HAP-1 (cell line): ENCODE results near the gene RPE65.

Experiments
- DNase-seq, 2 experiments: peaks; one replicate each; pipeline ENCODE4 v3.0.0-alpha.2; 2016 to 2020; ENCODE audit warnings: low spot score in 2 of 2
- H3K27me3 ChIP-seq: fragments of 250-450 bp; sonication (Bioruptor Pico); 2 replicates; pipeline ENCODE4 v1.5.1; 2020; ENCODE audit warnings: low read depth, mild to moderate bottlenecking, moderate library complexity
- H3K36me3 ChIP-seq: fragments of 250-450 bp; sonication (Bioruptor Pico); replicated peaks from 2 replicates; pipeline ENCODE4 v1.5.1; 2020; ENCODE audit warnings: mild to moderate bottlenecking
- H3K4me1 ChIP-seq: fragments of 250-450 bp; sonication (Bioruptor Pico); 2 replicates; pipeline ENCODE4 v1.5.1; 2020; ENCODE audit warnings: mild to moderate bottlenecking
- H3K4me3 ChIP-seq: fragments of 250-450 bp; sonication (Bioruptor Pico); 2 replicates; pipeline ENCODE4 v1.5.1; 2020; ENCODE audit warnings: mild to moderate bottlenecking, moderate library complexity
- H3K9me3 ChIP-seq: fragments of 250-450 bp; sonication (Bioruptor Pico); 2 replicates; pipeline ENCODE4 v1.5.1; 2020; ENCODE audit warnings: mild to moderate bottlenecking, moderate library complexity
- in situ Hi-C: fragments of 300-500 bp; cut with MboI; formaldehyde crosslinking; loops from 3 replicates; pipeline ENCODE4 v1.14.3; 2020; ENCODE audit warnings: low sequenced_read_pairs, inconsistent platforms, mixed read lengths

The RPE65 gene

DNA sequence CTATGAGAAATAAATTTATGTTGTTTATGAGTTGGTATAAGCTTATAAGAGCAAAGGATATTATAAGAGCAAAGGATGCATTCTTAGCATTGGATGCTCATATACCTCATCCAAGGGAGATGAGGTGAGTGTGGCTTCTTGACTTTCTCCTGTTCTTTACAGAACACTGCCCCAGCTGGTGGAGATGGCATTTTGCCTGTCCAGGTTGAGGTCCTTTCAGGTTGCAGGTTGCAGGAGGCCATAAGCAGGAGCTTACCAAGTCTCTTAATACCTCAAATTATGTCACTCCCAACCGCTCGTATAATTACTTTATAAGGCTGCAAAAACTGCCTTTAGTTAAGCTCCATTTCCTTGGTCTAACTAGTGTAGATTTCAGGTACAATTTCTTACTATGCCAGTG, 66.7 kb downstream of the RPE65 start:
- Histone ChIP-seq H3K4me1 (no peaks in the 10 kb centered on the region; the same call in 1 of the 2 replicates), H3K9me3 (no peaks in the 10 kb centered on the region), H3K27me3 (no peaks in the 10 kb centered on the region), H3K36me3 (no peaks in the 10 kb centered on the region), H3K4me3 (no peak overlapping the region)
- in situ Hi-C loops: no loop called here
- no peak for DNase-seq

DNA sequence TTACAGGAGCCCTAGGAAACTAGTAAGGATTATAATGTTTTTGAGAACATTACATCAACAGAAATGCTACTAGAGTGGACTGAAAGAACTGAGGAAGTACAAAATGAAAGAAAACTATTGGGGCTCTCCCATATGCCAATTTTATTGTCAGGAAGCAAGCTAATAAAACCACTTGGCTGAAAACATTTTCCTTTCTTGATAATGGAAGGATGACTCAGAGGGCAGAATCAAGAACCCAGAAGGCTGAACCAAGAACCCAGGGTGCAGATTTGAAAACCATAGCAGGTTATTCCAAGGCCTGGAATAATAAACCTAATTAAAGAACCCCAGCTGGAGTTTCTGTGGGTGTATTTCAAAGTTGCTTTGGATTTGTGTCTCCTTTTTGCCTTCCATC, 70.7 kb downstream of the RPE65 start:
- no peaks in the 10 kb centered on the region for H3K4me1 ChIP-seq
- H3K27me3 ChIP-seq: no peaks in the 10 kb centered on the region
- H3K9me3 ChIP-seq: no peaks in the 10 kb centered on the region
- no peak for DNase-seq
- H3K4me3 ChIP-seq: no peak overlapping the region
- no peaks in the 10 kb centered on the region for H3K36me3 ChIP-seq
- in situ Hi-C loops: no loop called here
